H1 (cell line): Measurements from ENCODE around the gene FSCN2. TPM values are rescaled to one million over a fixed set of nuclear protein-coding genes. Genes with fewer than 3 reads are reported as not detected.

Experiments used
- CTCF ChIA-PET: fragments of 300-600 bp; sonication (Branson Sonifier 250); formaldehyde crosslinking; loops from one replicate; lab custom pipeline; 2021; ENCODE audit not compliant: partially characterized antibody; lab: Charles Lee
- POLR2A ChIA-PET: fragments of 300-600 bp; sonication (Branson Sonifier 250); formaldehyde crosslinking; loops from one replicate; lab custom pipeline; 2021; ENCODE audit warnings: inconsistent platforms; ENCODE audit not compliant: partially characterized antibody; lab: Charles Lee
- DNase-seq, 2 experiments: peaks; one replicate each; pipeline versions ENCODE4 v3.0.0 to v3.0.0-alpha.2; 2010 to 2022; ENCODE audit warnings: low spot score in 2 of 2, low read depth in 1 of 2, mixed read lengths in 1 of 2
- FAIRE-seq: peaks from 2 replicates; lab custom pipeline; 2011; peaks lifted over from hg19 to GRCh38; lab: Jason Lieb, UNC
- H2AFZ ChIP-seq: 2 replicates; pipeline ENCODE4 v1.8.1; 2012; ENCODE audit warnings: low read length, inconsistent platforms
- H2AK5ac ChIP-seq: 2 replicates; pipeline ENCODE4 v1.6.1; 2013; ENCODE audit warnings: low read depth, low read length
- H2BK120ac ChIP-seq: replicated peaks from 2 replicates; pipeline ENCODE3; 2013; ENCODE audit warnings: low read depth, low read length, inconsistent platforms
- H2BK12ac ChIP-seq: 2 replicates; pipeline ENCODE4 v1.6.1; 2013; ENCODE audit warnings: low read depth, low read length
- H2BK15ac ChIP-seq: 2 replicates; pipeline ENCODE4 v1.6.1; 2013; ENCODE audit warnings: low read length
- H2BK20ac ChIP-seq: 2 replicates; pipeline ENCODE4 v1.6.1; 2013; ENCODE audit warnings: low read length
- H2BK5ac ChIP-seq: 2 replicates; pipeline ENCODE4 v1.6.1; 2013; ENCODE audit warnings: low read depth, low read length
- H3K14ac ChIP-seq: 2 replicates; pipeline ENCODE4 v1.6.1; 2013; ENCODE audit warnings: inconsistent platforms; ENCODE audit not compliant: insufficient read length
- H3K18ac ChIP-seq: 2 replicates; pipeline ENCODE4 v1.6.1; 2013; ENCODE audit warnings: low read length; ENCODE audit errors: extremely low read depth
- H3K23ac ChIP-seq: 2 replicates; pipeline ENCODE4 v1.6.1; 2013; ENCODE audit warnings: inconsistent platforms; ENCODE audit not compliant: insufficient read length
- H3K23me2 ChIP-seq: 2 replicates; pipeline ENCODE4 v1.6.1; 2013; ENCODE audit warnings: low read depth, low read length
- H3K27ac ChIP-seq: 2 replicates; pipeline ENCODE4 v1.6.1; 2011; ENCODE audit warnings: low read depth, low read length, inconsistent platforms
- H3K27me3 ChIP-seq, 4 experiments: replicated peaks in 1 of 4; 1 replicate in 1 of 4; 2 replicates in 3 of 4; pipeline versions ENCODE4 v1.6.1 to v1.8.1; 2011 to 2013; ENCODE audit warnings: low read length in 3 of 4, mild to moderate bottlenecking in 3 of 4, inconsistent platforms in 2 of 4, mixed read lengths in 2 of 4, moderate library complexity in 1 of 4; ENCODE audit not compliant: control insufficient read depth in 3 of 4, insufficient read depth in 3 of 4; ENCODE audit errors: extremely low read depth in 1 of 4
- H3K36me3 ChIP-seq, 4 experiments: 2 replicates each; pipeline versions ENCODE4 v1.6.1 to v1.8.1; 2011 to 2013; ENCODE audit warnings: mild to moderate bottlenecking in 4 of 4, low read length in 3 of 4, moderate library complexity in 2 of 4, control low read depth in 1 of 4, inconsistent platforms in 1 of 4; ENCODE audit not compliant: insufficient read depth in 4 of 4, control insufficient read depth in 2 of 4
- H3K4ac ChIP-seq: replicated peaks from 2 replicates; pipeline ENCODE3; 2013; ENCODE audit warnings: low read length, low read depth, mixed read lengths, inconsistent platforms; ENCODE audit not compliant: insufficient read length
- H3K4me1 ChIP-seq, 4 experiments: replicated peaks in 1 of 4; 1 replicate in 1 of 4; 2 replicates in 3 of 4; pipeline versions ENCODE4 v1.6.1 to v1.8.1; 2011 to 2013; ENCODE audit warnings: low read length in 3 of 4, inconsistent platforms in 2 of 4, mixed read lengths in 1 of 4; ENCODE audit not compliant: insufficient read depth in 4 of 4, control insufficient read depth in 3 of 4
- H3K4me2 ChIP-seq, 2 experiments: 2 replicates each; pipeline versions ENCODE4 v1.6.1 to v1.8.1; 2011 to 2013; ENCODE audit warnings: low read depth in 2 of 2, low read length in 2 of 2, control low read depth in 1 of 2, inconsistent platforms in 1 of 2, mild to moderate bottlenecking in 1 of 2; ENCODE audit not compliant: insufficient read depth in 1 of 2
- H3K4me3 ChIP-seq, 4 experiments: fragments of 200-600, 300-600 bp in 1 of 4; sonication (generic), shearing (Covaris generic), sonication (Bioruptor Twin) in 1 of 4; 2 replicates each; pipeline versions ENCODE4 v1.5.1 to v1.8.1; 2011 to 2016; ENCODE audit warnings: low read length in 4 of 4, low read depth in 3 of 4, control low read depth in 2 of 4, inconsistent platforms in 2 of 4, mild to moderate bottlenecking in 2 of 4, mixed read lengths in 1 of 4, moderate library complexity in 1 of 4; ENCODE audit not compliant: insufficient read depth in 2 of 4; ENCODE audit errors: extremely low read depth in 1 of 4
- H3K56ac ChIP-seq: replicated peaks from 2 replicates; pipeline ENCODE3; 2013; ENCODE audit warnings: low read depth, mild to moderate bottlenecking, mixed read lengths, low read length, inconsistent platforms; ENCODE audit not compliant: insufficient read length
- H3K79me1 ChIP-seq: 2 replicates; pipeline ENCODE4 v1.6.1; 2013; ENCODE audit warnings: low read depth, low read length, control low read depth
- H3K79me2 ChIP-seq, 2 experiments: 2 replicates each; pipeline versions ENCODE4 v1.6.1 to v1.8.1; 2012 to 2013; ENCODE audit warnings: low read length in 2 of 2, mild to moderate bottlenecking in 2 of 2, inconsistent platforms in 1 of 2; ENCODE audit not compliant: insufficient read depth in 2 of 2, control insufficient read depth in 1 of 2
- H3K9ac ChIP-seq, 4 experiments: replicated peaks in 1 of 4; 1 replicate in 1 of 4; 2 replicates in 3 of 4; pipeline versions ENCODE4 v1.6.1 to v1.8.1; 2011 to 2013; ENCODE audit warnings: low read depth in 3 of 4, low read length in 3 of 4, control low read depth in 2 of 4, mild to moderate bottlenecking in 2 of 4, moderate library complexity in 2 of 4, inconsistent platforms in 1 of 4; ENCODE audit errors: extremely low read depth in 1 of 4
- H3K9me3 ChIP-seq, 2 experiments: 2 replicates each; pipeline versions ENCODE4 v1.6.1 to v1.8.1; 2012 to 2013; ENCODE audit warnings: mild to moderate bottlenecking in 2 of 2, moderate library complexity in 2 of 2, control low read depth in 1 of 2, inconsistent platforms in 1 of 2, low read depth in 1 of 2, low read length in 1 of 2, mixed read lengths in 1 of 2; ENCODE audit not compliant: insufficient read depth in 2 of 2
- H4K20me1 ChIP-seq, 2 experiments: replicated peaks in 1 of 2; 2 replicates each; pipeline versions ENCODE3 to v1.8.1; 2011 to 2013; ENCODE audit warnings: inconsistent platforms in 2 of 2, low read length in 2 of 2, mild to moderate bottlenecking in 1 of 2; ENCODE audit not compliant: insufficient read depth in 2 of 2, control insufficient read depth in 1 of 2
- H4K5ac ChIP-seq: 2 replicates; pipeline ENCODE4 v1.6.1; 2013; ENCODE audit warnings: low read length, low read depth, mixed read lengths, inconsistent platforms; ENCODE audit not compliant: insufficient read length
- H4K8ac ChIP-seq: 2 replicates; pipeline ENCODE4 v1.8.0; 2013; ENCODE audit warnings: mild to moderate bottlenecking, moderate library complexity, low read length, inconsistent platforms; ENCODE audit not compliant: insufficient read depth; ENCODE audit errors: extremely low read depth
- H4K91ac ChIP-seq: replicated peaks from 2 replicates; pipeline ENCODE3; 2013; ENCODE audit warnings: low read length, mixed read lengths, inconsistent platforms; ENCODE audit not compliant: insufficient read length
- CBX8 ChIP-seq: fragments of 300-800, 300-1000 bp; sonication (generic); IDR thresholded peaks from 2 replicates; pipeline ENCODE4 v1.7.1; 2016; ENCODE audit warnings: low read depth, low read length, borderline replicate concordance
- CREB1 ChIP-seq: IDR thresholded peaks from 2 replicates; pipeline ENCODE4 v1.6.1; 2012; ENCODE audit warnings: inconsistent platforms
- E2F6 ChIP-seq: IDR thresholded peaks from 2 replicates; pipeline ENCODE4 v1.6.1; 2012; ENCODE audit warnings: inconsistent platforms
- FOSL1 ChIP-seq: IDR thresholded peaks from 2 replicates; pipeline ENCODE4 v1.6.1; 2011; ENCODE audit warnings: mild to moderate bottlenecking, low read depth, low read length, moderate library complexity; ENCODE audit not compliant: insufficient read depth
- HDAC2 ChIP-seq, 2 experiments: fragments of 300-600 bp in 1 of 2; sonication (generic) in 1 of 2; IDR thresholded peaks; 2 replicates each; pipeline ENCODE4 v1.6.1; 2011 to 2012; ENCODE audit warnings: low read depth in 2 of 2, low read length in 2 of 2, mild to moderate bottlenecking in 2 of 2, moderate library complexity in 2 of 2, borderline replicate concordance in 1 of 2, inconsistent platforms in 1 of 2
- MAX ChIP-seq: IDR thresholded peaks from 2 replicates; pipeline ENCODE4 v1.6.1; 2012; ENCODE audit warnings: inconsistent platforms
- POU5F1 ChIP-seq: IDR thresholded peaks from 2 replicates; pipeline ENCODE4 v1.6.1; 2011; ENCODE audit warnings: low read depth, mild to moderate bottlenecking, low read length, moderate library complexity
- SIRT6 ChIP-seq: IDR thresholded peaks from one replicate; pipeline ENCODE4 v1.7.1; 2012; ENCODE audit warnings: low read length, inconsistent platforms
- SIX5 ChIP-seq: IDR thresholded peaks from 2 replicates; pipeline ENCODE4 v1.6.1; 2011; ENCODE audit warnings: mild to moderate bottlenecking, low read depth, low read length
- SUZ12 ChIP-seq: fragments of 200-600 bp; sonication (generic); IDR thresholded peaks from 2 replicates; pipeline ENCODE4 v1.6.1; 2012; ENCODE audit warnings: mild to moderate bottlenecking, inconsistent platforms, low read length, moderate library complexity, mixed read lengths
- WGBS, 2 experiments: shearing (Covaris generic) in 1 of 2; methylation state at CpG; one replicate each; pipeline versions ENCODE4 v1.1.6 to v1.1.7; 2013 to 2015; ENCODE audit warnings: low lambda C conversion rate in 2 of 2, mixed read lengths in 2 of 2, inconsistent platforms in 1 of 2, low coverage in 1 of 2, missing lambda C conversion rate in 1 of 2; ENCODE audit not compliant: insufficient replicate concordance in 2 of 2, insufficient coverage in 1 of 2, insufficient read length in 1 of 2; ENCODE audit errors: extremely low coverage in 1 of 2, missing lambda C conversion rate in 1 of 2; 5-methylcytosine and 5-hydroxymethylcytosine counted together
- polyA plus RNA-seq, 7 experiments: library from polyadenylated mRNA; depleted of rRNA in 3 of 7; stranded (reverse) in 5 of 7; unstranded in 2 of 7; fragments of >200 nt in 5 of 7; fragments of 200-250 nt in 2 of 7; gene quantifications; 1 replicate in 5 of 7; 2 replicates in 1 of 7; 4 replicates in 1 of 7; pipeline versions ENCODE4 v1.2.1 to v1.2.3, GENCODE V29; 2011 to 2013; ENCODE audit warnings: missing spikeins in 2 of 7, mixed read lengths in 2 of 7
- total RNA-seq: library from RNA; stranded (reverse); fragmentation: NEBNext Ultra II Directional; extraction: Animal tissue kit (Norgen Biotek cat#: 25700); gene quantifications from 2 replicates; pipeline ENCODE4 v1.2.1, GENCODE V29; 2021

Gene FSCN2
- total and polyA plus RNA-seq, 2 of the 8 experiments (the other 6 are each of a cell fraction or from before 2014, with no cell fraction given), result 0.18 to 0.30 TPM

GRCh38 chr17:81535007-81535328 lies 6.8 kb downstream of the FSCN2 start:
- Histone ChIP-seq H3K14ac (no peak overlapping the region), H3K4ac (no peak overlapping the region), H3K23ac (no peak overlapping the region), H3K4me1 (peaks cover 0 to 11% (median 5%) of the 10 kb centered on the region in 4 experiments; a peak in 5 of 7 replicates), H2BK5ac (no peak overlapping the region), H3K36me3 (no peaks in the 10 kb centered on the region), H4K20me1 (peaks cover 2 to 7% of the 10 kb centered on the region in 2 experiments), H2BK15ac (no peak overlapping the region), H3K56ac (no peak overlapping the region), H2BK20ac (no peak overlapping the region), H4K5ac (no peak overlapping the region), H2AK5ac (no peak overlapping the region), H3K4me3 (no peak overlapping the region), H2BK120ac (no peak overlapping the region), H3K79me1 (0 out of 2 replicates have a peak, but pooled peaks cover 3% of the 10 kb centered on the region)
- no peak for FAIRE-seq
- CTCF ChIA-PET, result interaction anchor here (0.9 kb wide), 1 partner anchor 51 kb away, joined by 3 read pairs; no protein-coding TSS in a partner anchor
- no peak for TF ChIP-seq CBX8
- TF ChIP-seq E2F6, result no peak
- TF ChIP-seq SIRT6, result no peak
- no peak for TF ChIP-seq MAX
- TF ChIP-seq CREB1, result no peak
- TF ChIP-seq SIX5, result no peak
- TF ChIP-seq SUZ12, result no peak
- no peak for TF ChIP-seq POU5F1
- TF ChIP-seq HDAC2 (IDR thresholded peaks at IDR 0.05; ENCODE audit: borderline replicate concordance in 1 of 2, low read depth in 2 of 2, low read length in 2 of 2), result no peak
- no peak for TF ChIP-seq FOSL1
- TF ChIP-seq, all 59 proteins: peak for 0
- Histone ChIP-seq H3K27me3 (peaks cover 8 to 28% (median 24%) of the 10 kb centered on the region in 4 experiments; a peak in 6 of 7 replicates), H4K91ac (no peak overlapping the region), H3K4me2 (no peak overlapping the region), H3K79me2 (no peaks in the 10 kb centered on the region), H3K9me3 (peaks cover 4 to 8% of the 10 kb centered on the region in 2 experiments; a peak in 2 of 4 replicates), H4K8ac (no peak overlapping the region), H3K18ac (no peak overlapping the region), H3K23me2 (peaks cover 28% of the 10 kb centered on the region; the same call in 1 of the 2 replicates), H3K27ac (no peak overlapping the region), H3K9ac (no peak overlapping the region), H2BK12ac (no peak overlapping the region), H2AFZ (no peak overlapping the region)
- DNase-seq, result no peak
- POLR2A ChIA-PET, result interaction anchor here (1.4 to 2.8 kb wide), 4 partner anchors 12 to 25 kb away, joined by 4 to 16 read pairs (median 10); partner anchors contain the start of gene ACTG1
- WGBS, 2 experiments, result 58% methylated on average over 3 of the region's 5 CpGs; no CpG with 5 or more reads in 1 of the 2 experiments
